Esophagus muscularis mucosa (tissue), 4 donors: Measurements from ENCODE around the gene STARD7.

Source experiments
- EP300 ChIP-seq: sonication (generic); formaldehyde crosslinking; IDR thresholded peaks from one replicate; pipeline ENCODE4 v1.6.1; 2017; ENCODE audit warnings: antibody characterized with exemption
- POLR2A ChIP-seq: fragments of 450-650 bp; IDR thresholded peaks from one replicate; pipeline ENCODE4 v1.6.1; 2017; ENCODE audit warnings: antibody characterized with exemption, moderate library complexity, mild to moderate bottlenecking, low read depth
- TF ChIP-seq, protein P1 (sequence below), 3 experiments: fragments of 200-600 bp in 2 of 3; fragments of 450-650 bp in 1 of 3; sonication (generic) in 2 of 3; IDR thresholded peaks; one replicate each; pipeline ENCODE4 v1.5.1; 2017 to 2019; ENCODE audit warnings: antibody characterized with exemption in 3 of 3, mild to moderate bottlenecking in 2 of 3, moderate library complexity in 1 of 3

DNA sequence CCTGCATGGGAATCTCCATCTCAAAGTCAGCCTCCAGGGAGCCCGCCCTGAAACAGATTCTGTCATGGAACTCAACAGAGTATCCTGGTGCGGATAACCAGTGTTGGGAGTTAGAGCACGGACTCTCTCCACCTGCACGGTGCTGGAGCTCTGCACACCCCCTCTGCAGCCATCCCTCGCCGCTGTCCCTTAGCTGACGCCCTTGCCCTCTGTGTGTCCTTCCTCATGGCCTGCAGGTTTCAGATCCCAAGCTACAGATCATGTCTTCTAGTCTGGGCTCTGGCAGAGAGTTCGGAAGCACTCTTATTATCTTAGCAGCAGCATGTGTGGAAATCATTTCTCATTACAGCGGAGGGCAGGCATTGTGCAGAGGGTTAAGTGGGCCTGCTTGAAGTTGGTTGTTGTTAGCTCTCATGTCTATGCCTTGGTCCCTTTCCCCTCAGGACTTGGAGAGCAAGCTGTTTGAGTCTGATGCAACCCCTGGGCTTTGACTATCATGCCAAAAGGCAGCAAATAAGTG lies 31.2 kb upstream of the STARD7 start:
- TF ChIP-seq, protein P1, sequence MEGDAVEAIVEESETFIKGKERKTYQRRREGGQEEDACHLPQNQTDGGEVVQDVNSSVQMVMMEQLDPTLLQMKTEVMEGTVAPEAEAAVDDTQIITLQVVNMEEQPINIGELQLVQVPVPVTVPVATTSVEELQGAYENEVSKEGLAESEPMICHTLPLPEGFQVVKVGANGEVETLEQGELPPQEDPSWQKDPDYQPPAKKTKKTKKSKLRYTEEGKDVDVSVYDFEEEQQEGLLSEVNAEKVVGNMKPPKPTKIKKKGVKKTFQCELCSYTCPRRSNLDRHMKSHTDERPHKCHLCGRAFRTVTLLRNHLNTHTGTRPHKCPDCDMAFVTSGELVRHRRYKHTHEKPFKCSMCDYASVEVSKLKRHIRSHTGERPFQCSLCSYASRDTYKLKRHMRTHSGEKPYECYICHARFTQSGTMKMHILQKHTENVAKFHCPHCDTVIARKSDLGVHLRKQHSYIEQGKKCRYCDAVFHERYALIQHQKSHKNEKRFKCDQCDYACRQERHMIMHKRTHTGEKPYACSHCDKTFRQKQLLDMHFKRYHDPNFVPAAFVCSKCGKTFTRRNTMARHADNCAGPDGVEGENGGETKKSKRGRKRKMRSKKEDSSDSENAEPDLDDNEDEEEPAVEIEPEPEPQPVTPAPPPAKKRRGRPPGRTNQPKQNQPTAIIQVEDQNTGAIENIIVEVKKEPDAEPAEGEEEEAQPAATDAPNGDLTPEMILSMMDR (IDR thresholded peaks at IDR 0.05), result no peak
- TF ChIP-seq EP300 (no peak), POLR2A (no peak)
